Neural cell (in vitro differentiated cells): ENCODE data around the gene NCS1.

ENCODE experiments used
- EP300 ChIP-seq: fragments of 450-650 bp; conservative IDR thresholded peaks from 2 replicates; pipeline ENCODE4 v1.6.1; 2014; ENCODE audit warnings: antibody characterized with exemption, mild to moderate bottlenecking, moderate library complexity; ENCODE audit not compliant: poor library complexity, severe bottlenecking
- EZH2 ChIP-seq: fragments of 200-600, 300-800 bp; shearing (Covaris generic), sonication (generic); IDR thresholded peaks from 2 replicates; pipeline ENCODE4 v1.6.1; 2014; ENCODE audit warnings: antibody characterized with exemption, low read length, borderline replicate concordance, mild to moderate bottlenecking; ENCODE audit not compliant: insufficient read depth, poor library complexity, severe bottlenecking
- MXI1 ChIP-seq: fragments of 450-650 bp; conservative IDR thresholded peaks from 2 replicates; pipeline ENCODE4 v1.6.1; 2014; ENCODE audit warnings: antibody characterized with exemption, mild to moderate bottlenecking; ENCODE audit not compliant: poor library complexity, severe bottlenecking
- POLR2AphosphoS5 ChIP-seq: IDR thresholded peaks from 2 replicates; pipeline ENCODE4 v1.6.1; 2012
- RAD21 ChIP-seq: fragments of 450-650 bp; conservative IDR thresholded peaks from 2 replicates; pipeline ENCODE4 v1.6.1; 2014; ENCODE audit warnings: antibody characterized with exemption, mild to moderate bottlenecking, moderate library complexity
- SMC3 ChIP-seq: fragments of 450-650 bp; conservative IDR thresholded peaks from 2 replicates; pipeline ENCODE4 v1.6.1; 2014; ENCODE audit warnings: antibody characterized with exemption, mild to moderate bottlenecking, moderate library complexity; ENCODE audit not compliant: poor library complexity
- TF ChIP-seq, protein P1 (sequence below): fragments of 450-650 bp; IDR thresholded peaks from 2 replicates; pipeline ENCODE4 v1.5.1; 2014; ENCODE audit warnings: antibody characterized with exemption, mild to moderate bottlenecking, moderate library complexity; ENCODE audit not compliant: poor library complexity, severe bottlenecking
- TF ChIP-seq, protein P2 (sequence below): IDR thresholded peaks from 2 replicates; pipeline ENCODE4 v1.6.1; 2012; ENCODE audit warnings: borderline replicate concordance

DNA sequence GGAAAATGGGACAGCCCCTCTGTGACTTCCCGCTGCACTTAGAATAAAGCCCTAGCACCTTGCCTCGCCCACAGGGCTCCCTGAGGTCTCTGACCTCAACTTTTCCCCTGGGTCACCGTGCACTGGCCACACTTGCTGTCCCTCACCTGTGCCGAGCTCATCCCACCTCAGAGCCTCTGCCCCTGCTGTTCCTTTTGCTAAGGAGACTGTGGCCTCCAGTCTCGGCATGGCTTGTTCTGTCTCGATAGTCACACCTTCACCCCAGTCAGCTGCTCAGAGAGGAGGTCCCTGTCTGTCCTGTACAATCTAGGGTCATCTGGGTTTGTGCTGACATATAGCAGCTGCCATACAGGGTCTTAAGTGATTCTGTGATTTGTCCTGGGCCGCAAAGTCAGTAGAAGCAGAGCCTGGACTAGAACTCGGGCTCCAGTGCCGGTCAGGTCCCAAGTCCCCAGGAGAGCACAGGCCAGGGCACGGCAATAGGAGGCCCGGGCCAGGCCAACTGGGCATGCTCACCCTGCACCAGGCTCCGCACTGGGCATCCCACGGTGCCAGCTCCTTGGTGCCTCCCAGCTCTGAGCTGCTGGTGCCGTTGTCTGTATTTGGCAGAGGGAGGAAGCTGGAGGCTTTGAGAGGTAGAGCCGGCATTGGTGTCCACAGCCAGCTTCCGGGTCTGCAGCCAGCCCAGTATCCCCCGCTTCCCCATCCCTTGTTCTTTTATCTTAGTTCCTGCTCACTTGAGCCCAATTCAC, 35.2 kb downstream of the NCS1 start:
- TF ChIP-seq, protein P1, sequence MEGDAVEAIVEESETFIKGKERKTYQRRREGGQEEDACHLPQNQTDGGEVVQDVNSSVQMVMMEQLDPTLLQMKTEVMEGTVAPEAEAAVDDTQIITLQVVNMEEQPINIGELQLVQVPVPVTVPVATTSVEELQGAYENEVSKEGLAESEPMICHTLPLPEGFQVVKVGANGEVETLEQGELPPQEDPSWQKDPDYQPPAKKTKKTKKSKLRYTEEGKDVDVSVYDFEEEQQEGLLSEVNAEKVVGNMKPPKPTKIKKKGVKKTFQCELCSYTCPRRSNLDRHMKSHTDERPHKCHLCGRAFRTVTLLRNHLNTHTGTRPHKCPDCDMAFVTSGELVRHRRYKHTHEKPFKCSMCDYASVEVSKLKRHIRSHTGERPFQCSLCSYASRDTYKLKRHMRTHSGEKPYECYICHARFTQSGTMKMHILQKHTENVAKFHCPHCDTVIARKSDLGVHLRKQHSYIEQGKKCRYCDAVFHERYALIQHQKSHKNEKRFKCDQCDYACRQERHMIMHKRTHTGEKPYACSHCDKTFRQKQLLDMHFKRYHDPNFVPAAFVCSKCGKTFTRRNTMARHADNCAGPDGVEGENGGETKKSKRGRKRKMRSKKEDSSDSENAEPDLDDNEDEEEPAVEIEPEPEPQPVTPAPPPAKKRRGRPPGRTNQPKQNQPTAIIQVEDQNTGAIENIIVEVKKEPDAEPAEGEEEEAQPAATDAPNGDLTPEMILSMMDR, result no peak
- TF ChIP-seq, protein P2, sequence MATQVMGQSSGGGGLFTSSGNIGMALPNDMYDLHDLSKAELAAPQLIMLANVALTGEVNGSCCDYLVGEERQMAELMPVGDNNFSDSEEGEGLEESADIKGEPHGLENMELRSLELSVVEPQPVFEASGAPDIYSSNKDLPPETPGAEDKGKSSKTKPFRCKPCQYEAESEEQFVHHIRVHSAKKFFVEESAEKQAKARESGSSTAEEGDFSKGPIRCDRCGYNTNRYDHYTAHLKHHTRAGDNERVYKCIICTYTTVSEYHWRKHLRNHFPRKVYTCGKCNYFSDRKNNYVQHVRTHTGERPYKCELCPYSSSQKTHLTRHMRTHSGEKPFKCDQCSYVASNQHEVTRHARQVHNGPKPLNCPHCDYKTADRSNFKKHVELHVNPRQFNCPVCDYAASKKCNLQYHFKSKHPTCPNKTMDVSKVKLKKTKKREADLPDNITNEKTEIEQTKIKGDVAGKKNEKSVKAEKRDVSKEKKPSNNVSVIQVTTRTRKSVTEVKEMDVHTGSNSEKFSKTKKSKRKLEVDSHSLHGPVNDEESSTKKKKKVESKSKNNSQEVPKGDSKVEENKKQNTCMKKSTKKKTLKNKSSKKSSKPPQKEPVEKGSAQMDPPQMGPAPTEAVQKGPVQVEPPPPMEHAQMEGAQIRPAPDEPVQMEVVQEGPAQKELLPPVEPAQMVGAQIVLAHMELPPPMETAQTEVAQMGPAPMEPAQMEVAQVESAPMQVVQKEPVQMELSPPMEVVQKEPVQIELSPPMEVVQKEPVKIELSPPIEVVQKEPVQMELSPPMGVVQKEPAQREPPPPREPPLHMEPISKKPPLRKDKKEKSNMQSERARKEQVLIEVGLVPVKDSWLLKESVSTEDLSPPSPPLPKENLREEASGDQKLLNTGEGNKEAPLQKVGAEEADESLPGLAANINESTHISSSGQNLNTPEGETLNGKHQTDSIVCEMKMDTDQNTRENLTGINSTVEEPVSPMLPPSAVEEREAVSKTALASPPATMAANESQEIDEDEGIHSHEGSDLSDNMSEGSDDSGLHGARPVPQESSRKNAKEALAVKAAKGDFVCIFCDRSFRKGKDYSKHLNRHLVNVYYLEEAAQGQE, result no peak
- TF ChIP-seq POLR2AphosphoS5 (no peak), EP300 (no peak), RAD21 (no peak), MXI1 (no peak), SMC3 (no peak), EZH2 (no peak)
